ENCODE measurements around the gene SLC10A1.

The SLC10A1 gene

DNA sequence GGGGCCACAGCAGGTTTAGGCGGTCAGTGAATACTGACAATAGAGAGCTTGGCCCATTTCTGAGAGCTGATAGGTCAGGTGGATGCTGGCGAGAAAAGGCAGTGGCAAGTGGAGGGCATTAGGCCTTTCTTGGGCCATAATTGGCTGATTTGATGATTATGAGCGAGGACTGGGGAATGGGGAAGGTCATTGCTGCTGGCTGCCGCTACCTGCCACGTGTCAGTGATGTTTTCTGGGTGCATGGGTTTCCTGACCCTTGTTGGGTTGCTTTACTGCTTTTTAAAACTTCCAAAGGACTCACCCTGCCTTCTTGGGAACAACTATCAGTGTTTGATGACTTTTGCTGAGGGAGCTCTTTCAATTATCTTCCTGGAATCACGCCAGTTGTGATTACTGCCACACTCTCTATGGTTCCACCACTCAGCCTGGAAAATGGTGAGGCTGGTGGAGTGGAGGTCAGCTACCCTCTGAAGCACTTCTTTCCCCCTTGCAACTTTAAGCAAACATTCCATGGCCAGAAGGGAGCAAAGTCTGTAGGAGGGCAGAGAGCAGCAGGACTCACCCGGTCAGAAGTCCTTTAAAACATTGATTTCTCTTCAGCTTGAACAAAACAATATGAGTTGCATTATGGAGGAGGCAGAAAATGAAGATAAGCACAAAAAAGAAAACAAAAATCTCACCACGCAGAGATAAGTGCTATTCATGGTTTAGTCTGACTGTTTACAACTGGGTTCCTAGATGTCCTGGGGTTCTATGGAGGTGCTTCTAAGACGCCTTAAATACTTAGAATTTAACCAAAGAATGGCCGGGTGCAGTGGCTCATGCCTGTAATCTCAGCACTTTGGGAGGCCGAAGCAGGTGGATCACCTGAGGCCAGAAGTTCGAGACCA lies 12.1 kb upstream of the SLC10A1 start:
- DNase-seq = no peak

DNA sequence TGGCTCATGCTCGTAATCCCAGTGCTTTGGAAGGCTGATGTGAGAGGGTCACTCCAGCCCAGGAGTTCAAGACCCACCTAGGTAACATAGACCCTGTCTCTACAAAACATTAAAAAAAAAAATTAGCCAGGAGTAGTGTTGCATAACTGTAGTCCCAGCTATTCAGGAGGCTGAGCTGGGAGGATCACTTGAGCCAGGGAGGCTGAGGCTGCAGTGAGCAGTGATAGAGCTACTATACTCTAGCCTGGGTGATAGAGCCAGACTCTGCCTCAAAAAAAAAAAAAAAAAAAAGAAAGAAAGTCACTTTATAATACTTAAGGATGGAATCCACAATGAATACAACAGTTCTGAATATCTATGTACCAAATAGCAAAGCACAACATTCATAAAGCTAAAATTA lies 10.2 kb upstream of the SLC10A1 start:
- no peak for DNase-seq

DNA sequence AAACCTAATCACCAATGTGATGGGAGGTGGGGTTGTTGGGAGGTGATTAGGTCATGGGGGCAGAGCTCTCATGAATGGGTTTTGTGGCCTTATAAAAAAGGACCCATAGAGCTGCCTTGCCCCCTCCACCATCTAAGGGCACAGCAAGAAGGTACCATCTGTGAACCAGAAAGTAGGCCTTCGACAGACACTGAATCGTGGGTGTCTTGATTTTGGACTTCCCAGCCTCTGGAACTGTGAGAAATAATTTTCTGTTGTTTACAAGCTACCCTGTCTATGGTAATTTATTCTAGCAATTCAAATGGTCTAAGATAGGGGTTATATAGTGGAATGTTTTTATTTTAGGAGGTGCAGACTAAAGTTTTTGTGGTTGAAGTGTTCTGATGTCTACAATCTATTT lies 7.9 kb upstream of the SLC10A1 start:
- DNase-seq = no peak

DNA sequence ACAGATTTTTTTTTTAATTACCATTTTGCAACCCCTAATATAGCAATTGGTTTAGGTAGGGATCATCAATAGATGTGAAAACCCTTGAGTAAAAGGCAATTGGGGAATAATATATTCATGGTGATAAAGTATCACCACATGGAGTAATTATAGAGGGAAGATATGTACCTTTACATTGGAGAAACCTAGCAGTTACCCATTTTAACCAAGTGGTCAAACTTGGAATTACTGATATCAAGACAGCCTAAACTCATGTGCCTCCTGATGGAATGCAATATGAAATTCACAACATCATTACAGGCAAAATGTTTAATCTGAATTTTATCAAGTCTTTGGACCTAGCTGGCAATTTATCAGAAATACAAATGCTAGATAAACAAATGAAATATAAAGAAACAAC lies 6.7 kb upstream of the SLC10A1 start:
- DNase-seq = no peak

DNA sequence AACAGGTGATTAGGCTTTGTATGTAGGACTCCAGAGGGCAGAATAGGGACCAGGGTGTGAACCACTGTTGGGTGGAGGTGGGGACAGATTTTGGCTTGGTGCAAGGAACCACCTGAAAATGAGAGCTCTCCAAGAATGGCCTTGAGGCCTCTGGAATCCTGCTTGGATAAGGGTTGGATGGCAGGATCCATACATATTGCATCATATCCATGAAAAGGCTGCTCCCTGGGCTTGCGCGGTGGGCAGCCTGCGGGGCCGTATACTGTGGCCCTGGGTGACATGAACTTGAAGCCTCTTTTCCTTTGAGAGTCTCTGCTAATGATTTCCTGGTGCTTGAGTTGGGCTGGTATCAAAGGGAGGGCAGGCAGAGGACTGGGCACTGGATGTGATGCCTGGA lies 1.3 kb upstream of the SLC10A1 start:
- DNase-seq = no peak

DNA sequence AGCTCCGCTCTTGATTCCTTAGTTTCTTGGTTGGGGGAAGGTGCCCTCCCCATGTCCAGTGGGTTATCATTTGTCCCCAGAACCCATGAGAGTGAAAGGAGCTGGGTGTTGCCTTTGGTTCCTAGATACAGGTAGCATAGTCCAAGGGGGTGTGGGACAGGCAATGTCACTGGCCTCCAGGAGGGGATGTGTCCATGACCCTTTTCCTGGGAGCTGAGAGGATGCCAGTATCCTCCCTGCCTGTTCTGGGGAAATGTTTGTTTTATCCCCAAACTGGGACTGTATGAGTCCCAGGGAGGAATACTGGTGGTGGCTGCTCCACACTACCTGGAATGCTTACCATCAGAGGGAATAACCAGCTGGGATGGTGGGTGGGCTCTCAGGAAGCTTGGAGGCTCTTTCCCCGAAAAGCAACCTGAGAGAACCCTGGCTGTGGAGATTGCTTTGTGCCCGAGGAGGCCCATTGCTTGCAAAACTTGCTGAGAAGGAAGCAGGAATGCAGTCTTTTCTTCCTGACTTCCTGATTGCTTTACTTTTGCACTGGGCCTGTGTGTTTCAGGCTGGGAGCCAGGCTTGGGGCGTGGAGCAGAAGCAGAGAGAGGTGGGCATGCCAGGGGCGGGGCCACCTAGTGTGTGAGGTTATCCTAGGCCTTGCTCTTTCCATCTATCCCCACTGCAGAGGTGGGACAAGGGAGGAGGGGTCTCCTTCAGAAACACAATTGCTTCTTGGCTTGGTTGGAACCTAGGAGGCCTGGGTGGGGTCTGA lies 715 bp upstream of the SLC10A1 start:
- DNase-seq = no peak

DNA sequence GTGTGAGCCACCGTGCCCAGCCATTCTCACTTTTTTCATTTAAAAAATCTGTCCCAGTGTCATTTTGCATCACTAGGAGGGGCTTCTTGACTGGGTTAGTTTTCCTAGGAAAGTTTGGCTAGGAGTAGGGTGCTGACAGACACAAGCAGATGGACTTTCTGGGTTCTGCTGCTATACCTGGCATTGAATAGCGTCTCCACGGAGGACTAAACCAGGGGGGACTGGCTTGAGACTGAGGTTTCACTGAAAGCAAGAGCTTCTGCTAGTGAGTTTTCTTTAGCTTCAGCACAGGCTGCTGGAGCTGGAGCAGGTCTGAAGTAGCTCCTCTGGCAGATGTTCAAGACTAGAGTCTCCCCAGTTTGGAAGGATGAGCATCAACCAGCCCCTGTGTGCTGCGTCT lies 1.4 kb downstream of the SLC10A1 start:
- DNase-seq = no peak

DNA sequence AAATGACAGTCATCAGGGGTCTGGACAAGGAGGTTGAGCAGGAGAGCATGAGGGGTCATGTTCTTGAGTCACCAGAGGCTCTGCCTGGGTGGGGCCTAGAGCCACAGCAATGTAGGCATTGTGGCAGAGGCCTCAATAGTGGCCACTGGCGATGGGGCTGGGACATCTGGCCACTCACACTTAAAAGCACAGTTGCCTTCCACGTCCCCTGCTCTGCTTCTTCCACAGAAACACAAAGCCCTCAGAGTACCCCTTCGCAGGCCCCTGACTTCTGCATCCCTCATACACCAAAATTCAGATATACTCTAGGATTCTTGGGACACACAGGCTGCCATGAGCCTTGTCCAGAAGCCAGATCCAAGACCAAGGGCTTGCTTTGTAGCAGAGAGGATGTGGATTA lies 2.2 kb downstream of the SLC10A1 start:
- DNase-seq = no peak

DNA sequence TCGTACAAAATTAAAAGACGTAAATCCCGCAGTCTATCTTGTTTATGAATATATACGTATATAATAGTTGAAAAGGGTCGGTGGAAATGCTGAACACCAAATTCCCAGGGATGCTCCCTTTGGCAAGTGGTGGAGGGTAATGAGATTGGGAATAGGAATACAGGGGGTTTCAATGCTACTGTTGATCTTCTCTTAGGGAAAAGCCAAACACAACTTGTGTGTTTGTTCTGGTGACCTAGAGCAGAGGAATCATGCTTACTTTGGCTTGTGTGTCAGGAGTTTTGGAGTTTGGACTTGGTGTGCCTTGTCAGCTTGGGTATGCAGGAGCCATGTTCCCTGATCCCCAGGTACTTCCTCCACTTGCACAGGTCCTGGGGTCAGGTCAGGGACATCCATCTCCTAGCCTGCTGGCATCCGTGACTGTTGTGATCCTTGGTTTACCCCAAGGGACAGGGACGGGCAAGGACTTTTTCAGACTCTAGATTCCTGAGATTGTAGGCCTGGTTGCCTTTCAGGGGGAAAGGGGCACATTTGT lies 4.1 kb downstream of the SLC10A1 start:
- DNase-seq = no peak

DNA sequence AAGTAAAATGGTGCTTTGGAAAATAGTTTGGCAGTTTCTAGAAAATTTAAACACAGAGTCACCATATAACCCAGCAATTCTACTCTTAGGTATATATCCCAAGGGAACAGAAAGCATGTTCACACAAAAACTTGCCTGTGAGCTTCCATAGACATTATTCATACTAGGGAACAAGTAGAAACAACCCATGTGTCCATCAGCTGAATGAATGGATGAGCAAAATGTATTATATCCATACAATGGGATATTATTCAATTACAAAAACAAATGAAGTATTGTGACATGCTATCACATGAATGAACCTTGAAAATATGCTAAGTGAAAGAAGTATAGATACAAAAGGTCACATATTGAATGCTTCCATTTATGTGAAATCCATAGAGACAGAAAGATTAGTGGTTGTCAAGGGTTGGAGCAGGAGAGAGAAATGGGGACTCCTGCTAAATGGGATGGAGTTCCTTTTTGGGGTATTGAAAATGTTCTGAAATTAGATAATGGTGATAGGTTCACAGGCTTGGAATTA lies 7.9 kb downstream of the SLC10A1 start:
- no peak for DNase-seq

DNA sequence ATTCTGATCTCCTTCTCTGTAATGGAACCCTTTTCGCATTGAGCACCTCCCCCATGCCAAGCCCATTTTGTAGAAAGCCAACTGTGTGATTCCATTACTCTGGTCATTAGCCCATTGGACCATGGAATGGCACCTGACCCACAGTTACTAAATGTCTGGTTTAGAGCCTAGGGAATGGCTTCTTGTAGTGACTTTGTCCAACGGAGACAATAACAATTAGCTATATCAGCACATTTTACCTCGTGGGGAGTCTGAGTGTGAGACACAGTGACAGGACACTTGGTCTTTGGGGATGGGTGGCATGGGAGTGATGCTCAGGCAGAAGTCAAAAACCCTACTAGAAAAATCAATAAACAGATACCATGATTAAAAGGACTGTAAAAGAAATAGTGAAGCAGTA lies 10.4 kb downstream of the SLC10A1 start:
- DNase-seq = no peak

DNA sequence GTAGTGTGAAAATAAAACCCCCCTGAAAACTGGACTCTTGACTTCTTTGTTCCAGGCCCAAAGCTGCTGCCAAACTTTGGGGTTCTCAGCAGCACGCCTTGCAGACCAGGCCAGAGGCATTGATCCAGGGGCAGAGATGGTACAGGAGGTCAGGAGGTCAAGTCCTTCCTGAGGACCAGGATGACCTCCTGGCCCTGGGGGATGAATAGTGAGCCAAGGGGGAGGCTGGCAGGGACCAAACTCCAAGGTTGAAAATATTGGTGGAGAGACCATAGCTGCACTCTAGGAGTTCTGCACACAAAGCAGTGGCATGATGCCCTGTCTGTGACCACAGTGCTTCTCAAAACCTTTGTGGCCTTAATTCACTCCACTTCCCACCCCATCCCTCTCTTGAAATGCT lies 12.1 kb downstream of the SLC10A1 start:
- DNase-seq = no peak

DNA sequence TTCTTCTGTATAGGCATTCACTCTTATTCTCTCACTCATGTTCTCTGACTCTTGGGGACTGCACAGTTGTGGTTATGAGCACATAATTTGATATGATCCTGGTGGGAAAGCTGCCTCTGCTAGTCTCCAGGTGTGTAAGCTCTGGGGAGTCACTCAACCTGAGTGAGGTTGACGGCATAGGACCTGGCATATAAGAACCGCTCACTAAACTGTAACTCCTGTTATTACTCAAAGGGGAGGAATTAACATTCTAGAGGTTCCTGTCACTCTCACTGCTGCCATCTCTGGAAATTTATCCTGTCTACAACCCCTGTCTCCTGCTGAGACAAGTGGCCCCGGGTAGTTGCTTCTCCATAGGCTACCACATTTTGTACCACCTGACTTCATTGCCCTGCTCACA lies 16.1 kb downstream of the SLC10A1 start:
- no peak for DNase-seq

DNA sequence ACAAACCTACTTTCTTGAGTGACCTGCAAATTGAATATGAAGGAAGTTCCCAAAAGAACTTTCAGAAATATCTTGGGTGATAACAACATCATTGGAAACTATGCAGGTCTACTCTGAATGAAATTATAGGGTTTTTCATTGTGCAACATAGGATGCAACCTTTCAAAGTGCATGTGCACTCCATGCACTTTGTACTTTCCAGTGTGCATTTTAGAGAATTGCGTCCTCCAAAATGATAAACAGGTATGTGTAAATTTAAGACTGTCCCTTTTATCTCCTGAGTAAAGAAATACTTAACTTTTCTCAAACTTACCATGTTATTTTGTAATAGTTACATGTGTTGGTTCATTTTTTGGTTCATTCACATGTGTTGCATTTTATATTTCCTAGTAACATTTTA lies 16.9 kb downstream of the SLC10A1 start:
- no peak for DNase-seq

DNA sequence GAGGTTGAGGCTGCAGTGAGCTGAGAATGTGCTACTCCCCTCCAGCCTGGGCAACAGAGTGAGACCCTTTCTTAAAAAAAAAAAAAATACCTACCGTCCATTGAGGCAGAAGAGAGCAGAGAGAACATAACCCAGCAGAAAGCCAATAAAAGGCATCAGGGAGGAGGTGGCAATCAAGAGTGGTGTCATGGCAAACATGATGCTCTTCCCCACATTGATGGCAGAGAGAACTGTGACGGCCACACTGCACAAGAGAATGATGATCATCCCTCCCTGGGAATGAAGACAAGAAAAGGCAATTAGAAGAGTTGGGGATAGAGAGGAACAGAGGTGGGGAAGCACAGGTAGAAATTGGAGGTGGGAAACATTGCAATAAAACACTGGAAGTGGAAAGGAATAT lies 18.0 kb downstream of the SLC10A1 start:
- DNase-seq = no peak

DNA sequence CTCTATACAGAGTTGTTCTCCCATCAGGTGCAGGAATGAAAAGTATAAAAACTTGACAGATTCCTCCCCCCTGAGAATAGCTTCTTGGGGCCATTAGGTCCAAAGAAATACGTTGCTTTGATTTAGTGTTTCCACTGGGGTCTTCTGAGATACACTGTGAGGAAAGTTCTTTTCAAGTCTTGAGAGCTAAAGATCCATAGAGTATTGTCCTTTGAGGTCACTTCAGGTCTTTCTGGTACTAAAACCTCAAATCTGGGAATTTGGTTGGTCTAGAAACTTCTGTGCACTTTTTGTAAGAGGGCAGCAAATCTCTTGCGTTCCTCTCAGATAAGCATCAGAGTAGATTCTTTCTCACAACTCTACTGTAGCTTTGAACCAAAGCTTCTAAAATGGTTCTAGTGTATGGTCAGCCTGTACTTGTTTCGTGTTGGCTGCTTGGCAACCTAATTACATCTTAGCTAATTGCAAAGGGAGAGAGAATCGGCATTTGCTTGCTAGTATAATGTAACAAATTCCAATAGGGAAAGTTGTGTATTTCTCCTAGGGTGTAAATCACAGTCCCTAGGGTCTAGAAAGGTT lies 20.1 kb downstream of the SLC10A1 start:
- no peak for DNase-seq

DNA sequence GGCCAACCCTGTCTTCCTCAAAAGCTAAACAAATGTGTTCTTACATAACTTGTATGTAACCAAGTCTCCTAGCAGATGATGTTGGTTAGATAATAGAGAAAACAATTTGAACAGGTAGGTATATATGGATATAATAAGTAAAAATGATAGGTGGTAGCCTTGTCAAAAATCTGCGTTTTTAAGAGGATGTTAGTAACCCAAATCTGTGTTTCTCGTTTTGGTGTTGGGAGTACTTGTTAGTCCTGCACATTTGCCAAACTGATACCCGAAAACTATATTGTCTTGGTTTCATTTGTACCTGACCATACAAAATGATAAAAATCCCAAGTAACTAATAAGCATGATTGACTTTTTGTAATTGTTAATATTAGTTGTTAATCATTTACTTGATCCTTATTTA lies 22.0 kb downstream of the SLC10A1 start:
- DNase-seq = no peak

DNA sequence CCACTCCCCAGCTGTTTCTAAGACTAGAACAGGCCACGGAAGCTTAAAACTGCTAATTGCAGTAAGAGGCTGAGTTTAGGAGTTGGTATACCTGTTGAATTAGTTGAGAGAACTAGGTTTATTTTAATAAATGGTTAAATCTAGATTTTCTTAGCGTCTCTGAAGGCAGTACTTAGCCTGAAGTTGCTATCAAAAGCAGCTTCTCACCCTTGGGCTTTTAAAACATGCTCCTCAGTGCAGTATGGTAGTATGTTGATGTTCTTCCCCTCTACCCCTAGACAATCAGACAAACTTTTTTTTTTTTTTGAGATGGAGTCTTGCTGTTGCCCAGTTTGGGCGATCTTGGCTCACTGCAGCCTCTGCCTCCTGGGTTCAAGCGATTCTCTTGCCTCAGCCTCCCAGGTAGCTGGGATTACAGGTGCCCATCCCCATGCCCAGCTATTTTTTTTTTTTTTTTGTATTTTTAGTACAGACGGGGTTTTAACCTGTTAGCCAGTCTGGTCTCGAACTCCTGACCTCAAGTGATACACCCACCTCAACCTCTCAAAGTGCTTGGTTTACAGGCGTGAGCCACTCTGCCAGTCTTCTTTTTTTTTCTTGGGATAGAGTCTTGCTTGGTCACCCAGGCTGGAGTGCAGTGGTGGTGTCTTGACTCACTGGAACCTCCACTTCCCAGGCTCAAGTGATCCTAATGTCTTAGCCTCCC lies 23.3 kb downstream of the SLC10A1 start:
- no peak for DNase-seq

DNA sequence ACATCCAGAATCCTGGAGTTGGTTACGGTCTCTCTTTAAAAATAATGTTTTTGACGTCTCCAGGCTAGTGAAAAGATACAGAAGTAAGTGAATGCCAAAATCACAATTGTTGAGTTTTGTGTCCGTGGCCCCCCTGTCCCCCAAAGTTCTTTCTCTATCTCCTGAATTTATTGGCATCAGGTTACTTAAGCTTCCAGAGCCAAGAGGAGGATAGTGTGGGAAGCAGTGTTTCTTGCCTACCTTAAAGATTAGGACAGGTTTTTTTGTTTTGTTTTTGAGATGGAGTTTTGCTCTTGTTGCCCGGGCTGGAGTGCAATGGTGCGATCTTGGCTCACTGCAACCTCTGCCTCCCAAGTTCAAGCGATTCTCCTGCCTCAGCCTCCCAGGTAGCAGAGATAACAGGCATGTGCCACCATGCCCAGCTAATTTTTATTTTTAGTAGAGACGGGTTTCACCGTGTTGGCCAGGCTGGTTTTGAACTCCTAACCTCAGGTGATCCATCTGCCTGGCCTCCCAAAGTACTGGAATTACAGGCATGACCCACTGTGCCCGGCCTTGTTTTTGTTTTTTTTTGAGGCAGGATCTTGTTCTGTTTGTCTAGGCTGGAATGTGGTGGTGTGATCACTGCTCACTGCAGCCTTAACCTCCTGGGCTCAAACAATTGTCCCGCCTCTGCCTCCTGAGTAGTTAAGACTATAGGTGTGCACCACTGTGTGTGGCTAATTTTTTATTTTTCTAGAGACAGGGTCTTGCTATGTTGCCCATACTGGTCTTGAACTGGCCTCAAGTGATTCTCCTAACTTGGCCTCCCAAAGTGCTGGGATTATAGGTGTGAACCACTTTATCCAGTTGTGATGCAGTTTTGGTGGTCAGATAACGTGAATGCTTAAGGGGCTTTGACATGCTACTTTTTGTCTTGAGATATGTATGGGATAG lies 24.7 kb downstream of the SLC10A1 start:
- no peak for DNase-seq

DNA sequence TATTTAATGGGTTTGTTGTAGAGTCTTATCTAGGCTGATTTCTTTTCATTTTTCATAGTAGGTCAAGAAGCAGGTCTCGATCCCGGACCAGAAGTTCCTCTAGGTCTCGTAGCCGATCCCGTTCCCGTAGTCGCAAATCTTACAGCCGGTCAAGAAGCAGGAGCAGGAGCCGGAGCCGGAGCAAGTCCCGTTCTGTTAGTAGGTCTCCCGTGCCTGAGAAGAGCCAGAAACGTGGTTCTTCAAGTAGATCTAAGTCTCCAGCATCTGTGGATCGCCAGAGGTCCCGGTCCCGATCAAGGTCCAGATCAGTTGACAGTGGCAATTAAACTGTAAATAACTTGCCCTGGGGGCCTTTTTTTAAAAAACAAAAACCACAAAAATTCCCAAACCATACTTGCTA lies 25.9 kb downstream of the SLC10A1 start:
- no peak for DNase-seq

DNA sequence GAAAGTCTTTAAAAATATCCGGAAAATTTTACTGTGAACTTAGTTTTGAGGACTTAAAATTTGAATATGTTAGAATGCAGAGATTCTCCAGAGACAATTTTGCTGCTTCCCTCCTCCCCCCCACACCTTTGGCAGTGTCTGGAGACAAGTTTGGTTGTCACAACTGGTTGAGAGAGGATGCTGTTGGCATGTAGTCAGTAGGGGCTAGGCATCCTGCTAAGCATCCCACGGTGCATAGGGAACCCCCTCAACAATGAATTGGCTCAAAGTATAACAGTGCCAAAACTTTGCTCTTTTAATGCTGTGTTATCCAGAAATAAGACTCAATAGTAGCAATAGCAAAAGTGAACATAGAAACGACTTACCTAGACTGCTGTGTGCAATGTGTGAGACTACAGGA lies 26.5 kb downstream of the SLC10A1 start:
- DNase-seq = no peak

DNA sequence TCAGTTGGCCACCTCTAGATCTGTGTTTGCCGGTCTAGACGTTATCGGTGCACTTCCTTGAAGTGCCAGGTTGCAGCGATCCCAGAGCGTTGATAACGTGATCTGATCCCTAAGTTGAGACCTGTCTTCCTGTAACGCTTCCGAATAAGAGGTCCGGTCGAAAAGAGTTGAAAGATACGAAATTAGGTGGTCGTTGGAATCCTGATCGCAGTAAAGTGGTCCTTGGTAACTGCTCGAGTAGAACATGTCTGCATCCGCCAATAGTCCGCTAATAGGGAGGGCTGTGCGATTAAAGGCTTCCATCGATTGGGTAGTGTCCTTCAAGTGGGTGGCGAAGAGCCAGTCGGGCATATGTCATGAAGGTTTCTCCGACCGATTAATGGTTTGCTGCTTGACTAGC lies 27.4 kb downstream of the SLC10A1 start:
- DNase-seq = no peak

Data from stimulated activated CD4-positive, alpha-beta T cell treated with anti-CD3 and anti-CD28 coated beads, Interleukin-1b, Interleukin-23, amount 100 ng/mL, for 48 hours (primary cell).